Fibroblast of pulmonary artery (primary cell): ENCODE measurements around the gene ZBTB43.

ENCODE experiments used
- DNase-seq: peaks from one replicate; pipeline ENCODE4 v3.0.0-alpha.2; 2010; ENCODE audit warnings: low read depth
- H3K4me3 ChIP-seq: replicated peaks from 2 replicates; pipeline ENCODE4 v1.5.1; 2011; ENCODE audit warnings: low read depth, mild to moderate bottlenecking, control low read depth, low read length, moderate library complexity
- TF ChIP-seq, protein P1 (sequence below): IDR thresholded peaks from 2 replicates; pipeline ENCODE4 v1.5.1; 2011; ENCODE audit warnings: mild to moderate bottlenecking, control low read depth, low read length, inconsistent platforms; ENCODE audit errors: missing control alignments

The ZBTB43 gene

DNA sequence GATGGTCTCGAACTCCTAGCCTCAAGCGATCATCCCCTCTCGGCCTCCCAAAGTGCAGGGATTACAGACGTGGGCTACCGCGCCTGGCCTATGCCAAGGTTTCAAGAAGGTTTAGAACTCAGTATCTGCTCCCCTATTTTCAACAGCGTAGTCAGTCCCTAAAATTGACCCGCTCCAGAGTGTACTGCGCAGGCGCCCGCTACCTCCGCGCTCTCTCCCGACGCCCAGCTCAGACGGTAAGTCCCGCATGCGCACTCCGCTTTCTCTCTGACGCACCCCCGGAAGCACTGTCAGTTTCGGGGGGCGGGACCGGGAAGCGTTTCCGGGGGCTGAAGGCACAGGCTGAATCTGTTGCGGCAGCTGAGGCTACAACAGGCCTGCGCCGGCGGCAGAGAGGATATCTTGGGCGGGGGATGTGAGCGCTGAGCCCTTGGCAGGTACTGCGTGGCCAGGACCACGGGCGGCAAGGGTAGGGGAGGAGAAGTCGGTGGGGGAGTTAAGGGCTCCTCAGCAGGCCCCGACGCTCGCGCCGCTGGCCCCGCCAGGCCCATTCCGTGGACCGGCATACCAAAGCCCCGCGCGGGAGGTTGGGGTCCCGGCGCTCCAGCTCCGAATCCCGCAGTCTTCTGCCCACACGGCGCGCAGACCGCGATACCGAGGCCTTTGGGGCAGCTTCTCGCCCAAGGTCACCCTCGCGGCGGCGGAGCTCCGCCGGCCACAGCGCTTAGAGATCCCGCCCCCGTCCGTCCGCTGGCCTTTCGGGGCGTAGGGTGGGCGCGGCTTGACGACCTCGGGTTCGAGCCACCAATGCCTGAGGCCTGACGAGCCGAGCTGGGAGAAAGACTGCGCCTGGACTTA, at the start of gene ZBTB43:
TSS of gene ZBTB43 (plus strand) at position 345 of the 858 bp plus-strand sequence. CDS start 27,470 bp downstream, outside the sequence.
- TF ChIP-seq, protein P1, sequence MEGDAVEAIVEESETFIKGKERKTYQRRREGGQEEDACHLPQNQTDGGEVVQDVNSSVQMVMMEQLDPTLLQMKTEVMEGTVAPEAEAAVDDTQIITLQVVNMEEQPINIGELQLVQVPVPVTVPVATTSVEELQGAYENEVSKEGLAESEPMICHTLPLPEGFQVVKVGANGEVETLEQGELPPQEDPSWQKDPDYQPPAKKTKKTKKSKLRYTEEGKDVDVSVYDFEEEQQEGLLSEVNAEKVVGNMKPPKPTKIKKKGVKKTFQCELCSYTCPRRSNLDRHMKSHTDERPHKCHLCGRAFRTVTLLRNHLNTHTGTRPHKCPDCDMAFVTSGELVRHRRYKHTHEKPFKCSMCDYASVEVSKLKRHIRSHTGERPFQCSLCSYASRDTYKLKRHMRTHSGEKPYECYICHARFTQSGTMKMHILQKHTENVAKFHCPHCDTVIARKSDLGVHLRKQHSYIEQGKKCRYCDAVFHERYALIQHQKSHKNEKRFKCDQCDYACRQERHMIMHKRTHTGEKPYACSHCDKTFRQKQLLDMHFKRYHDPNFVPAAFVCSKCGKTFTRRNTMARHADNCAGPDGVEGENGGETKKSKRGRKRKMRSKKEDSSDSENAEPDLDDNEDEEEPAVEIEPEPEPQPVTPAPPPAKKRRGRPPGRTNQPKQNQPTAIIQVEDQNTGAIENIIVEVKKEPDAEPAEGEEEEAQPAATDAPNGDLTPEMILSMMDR = no peak
- peak; percentile 97 for DNase-seq
- H3K4me3 ChIP-seq = peak within 1 kb of the TSS; percentile 87

DNA sequence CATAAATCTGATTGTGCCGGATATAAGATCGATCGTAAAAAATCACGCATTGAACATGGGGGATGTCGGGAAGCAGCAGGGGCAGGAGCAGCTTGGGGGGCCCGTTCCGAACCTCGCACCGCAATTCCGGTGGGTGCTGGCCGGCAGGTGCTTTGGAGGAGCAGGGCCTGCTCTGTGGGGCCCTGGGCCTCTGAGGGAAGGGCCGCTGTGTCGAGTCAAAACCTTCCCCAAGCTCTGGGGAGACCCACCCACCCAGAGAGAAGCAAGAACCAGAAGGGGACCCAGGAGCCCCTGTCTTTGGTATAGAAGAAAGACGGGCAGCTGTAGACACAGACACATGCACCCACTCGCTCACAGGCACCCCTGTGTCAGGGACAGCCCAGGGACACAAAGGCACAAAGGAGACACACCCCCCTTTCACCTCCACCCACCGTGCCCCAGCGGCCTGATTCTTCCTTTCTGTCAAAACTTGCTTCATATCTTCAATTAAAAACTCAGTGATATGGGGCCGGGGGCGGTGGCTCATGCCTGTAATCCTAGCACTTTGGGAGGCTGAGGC, 49.4 kb upstream of the ZBTB43 start:
- no peak for DNase-seq
- no peak overlapping the region for H3K4me3 ChIP-seq
- TF ChIP-seq, protein P1 = no peak

- H3K4me3 ChIP-seq = no peak overlapping the region
- TF ChIP-seq, protein P1 = no peak
- no peak for DNase-seq
Observed at GRCh38 chr9:126756238-126756637, 48.6 kb upstream of the ZBTB43 start.

DNA sequence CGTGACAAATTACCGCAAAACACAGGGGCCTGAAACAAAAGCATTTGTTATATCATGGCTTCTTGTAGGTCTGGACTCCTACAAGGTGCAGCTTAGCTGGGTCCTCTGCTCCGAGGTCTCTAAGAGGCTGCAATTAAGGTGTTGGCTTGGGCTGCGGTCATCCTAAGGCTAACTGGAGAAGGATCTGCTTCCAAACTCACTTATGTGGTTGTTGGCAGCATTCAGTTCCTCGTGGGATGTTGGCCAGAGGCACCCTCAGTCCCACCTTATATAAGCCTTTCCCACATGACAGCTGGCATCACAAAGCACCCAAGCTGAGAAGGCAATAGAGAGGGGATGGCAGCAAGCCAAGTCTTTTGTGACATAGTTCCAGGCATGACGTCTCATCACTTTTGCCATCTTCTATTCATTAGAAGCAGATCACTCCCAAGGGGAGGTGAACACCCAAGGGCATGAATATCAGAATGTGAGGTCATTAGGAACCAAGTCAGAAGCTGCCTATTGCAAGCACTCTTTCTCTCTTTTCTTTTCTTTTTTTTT, 47.9 kb upstream of the ZBTB43 start:
- DNase-seq = no peak
- no peak overlapping the region for H3K4me3 ChIP-seq
- TF ChIP-seq, protein P1 = no peak

GRCh38 chr9:126758916-126759585, 45.8 kb upstream of the ZBTB43 start:
- peak; percentile 10 for DNase-seq
- TF ChIP-seq, protein P1 = no peak
- no peak overlapping the region for H3K4me3 ChIP-seq

- no peak overlapping the region for H3K4me3 ChIP-seq
- TF ChIP-seq, protein P1 = no peak
- no peak for DNase-seq
Observed at GRCh38 chr9:126761274-126761673, 43.6 kb upstream of the ZBTB43 start.
